Subcutaneous abdominal adipose tissue (tissue), 5 donors: ENCODE data around the gene MECR.

Experiments used
- H3K27ac ChIP-seq: one replicate; pipeline ENCODE4 v1.7.0; 2013; ENCODE audit warnings: low read depth, mild to moderate bottlenecking, inconsistent platforms, low read length, moderate library complexity
- H3K27me3 ChIP-seq, 5 donors: one replicate each; pipeline ENCODE4 v1.7.0; 2013; ENCODE audit warnings: low read length in 5 of 5, inconsistent platforms in 1 of 5; ENCODE audit not compliant: control insufficient read depth in 5 of 5, insufficient read depth in 4 of 5
- H3K36me3 ChIP-seq, 5 donors: one replicate each; pipeline ENCODE4 v1.7.0; 2013; ENCODE audit warnings: low read length in 5 of 5; ENCODE audit not compliant: control insufficient read depth in 5 of 5, insufficient read depth in 5 of 5
- H3K4me1 ChIP-seq, 5 donors: one replicate each; pipeline ENCODE4 v1.7.0; 2013; ENCODE audit warnings: low read length in 5 of 5, mild to moderate bottlenecking in 3 of 5, moderate library complexity in 1 of 5; ENCODE audit not compliant: control insufficient read depth in 5 of 5, insufficient read depth in 5 of 5
- H3K4me3 ChIP-seq, 5 donors: one replicate each; pipeline ENCODE4 v1.7.0; 2013; ENCODE audit warnings: low read length in 5 of 5, low read depth in 1 of 5
- H3K9ac ChIP-seq, 5 donors: one replicate each; pipeline ENCODE4 v1.7.0; 2013; ENCODE audit warnings: low read length in 5 of 5, mild to moderate bottlenecking in 4 of 5, moderate library complexity in 3 of 5
- H3K9me3 ChIP-seq, 5 donors: one replicate each; pipeline ENCODE4 v1.7.0; 2013; ENCODE audit warnings: low read length in 5 of 5; ENCODE audit not compliant: control insufficient read depth in 5 of 5
- donor health status: healthy.
- donor health status: healthy.
- donor health status: healthy.
- donor health status: healthy.
- donor health status: healthy.

The MECR gene

DNA sequence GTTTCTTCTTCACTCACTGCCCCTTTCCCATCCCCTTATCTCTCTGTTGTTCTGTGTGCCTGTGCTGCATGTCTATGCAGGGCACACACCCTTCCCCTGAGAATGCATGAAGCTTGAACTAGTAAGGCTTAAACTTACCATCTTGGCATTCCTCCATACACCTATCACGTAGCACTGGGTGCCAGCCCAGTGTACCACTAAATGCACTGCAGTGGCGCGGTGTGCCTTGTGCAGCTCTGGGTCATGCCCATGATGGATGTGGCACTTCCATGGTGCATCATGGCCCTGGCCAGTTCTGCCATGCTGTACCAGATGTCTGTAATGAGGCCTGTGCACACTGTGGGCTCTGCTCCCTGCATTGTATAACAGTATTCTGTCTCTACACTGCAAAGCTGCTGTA, 16.3 kb upstream of the MECR start:
- Histone ChIP-seq H3K9me3 (no peaks in the 10 kb centered on the region), H3K4me1 (peaks cover 0 to 11% (median 8%) of the 10 kb centered on the region in 5 donors), H3K4me3 (no peak overlapping the region), H3K9ac (no peak overlapping the region), H3K27ac (no peak overlapping the region), H3K36me3 (no peaks in the 10 kb centered on the region), H3K27me3 (peaks cover 0 to 2% (median 0%) of the 10 kb centered on the region in 5 donors)

DNA sequence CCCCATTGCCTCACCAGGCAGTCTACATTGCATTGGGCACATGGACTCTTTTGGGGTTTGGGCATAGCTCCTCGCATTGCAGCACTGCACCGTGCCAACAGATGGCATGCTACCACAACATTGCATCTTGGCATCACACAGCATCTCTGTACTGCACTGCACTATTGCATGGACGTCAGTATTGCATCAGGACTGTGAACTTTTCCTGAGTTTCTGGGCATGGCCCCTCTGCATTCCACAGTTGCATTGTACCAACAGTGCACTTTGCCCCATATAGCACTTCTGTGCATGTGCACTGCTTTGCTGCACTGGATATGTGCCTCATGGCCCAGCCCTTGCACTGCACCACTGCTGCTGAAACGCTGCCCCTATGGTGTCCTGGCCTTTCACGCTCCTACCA, 15.1 kb upstream of the MECR start:
- H3K4me3 ChIP-seq = no peak overlapping the region
- peaks cover 0 to 2% (median 0%) of the 10 kb centered on the region in 5 donors for H3K27me3 ChIP-seq
- no peak overlapping the region for H3K27ac ChIP-seq
- H3K4me1 ChIP-seq = peaks cover 0 to 11% (median 8%) of the 10 kb centered on the region in 5 donors
- no peak overlapping the region for H3K9ac ChIP-seq
- no peaks in the 10 kb centered on the region for H3K9me3 ChIP-seq
- no peaks in the 10 kb centered on the region for H3K36me3 ChIP-seq

DNA sequence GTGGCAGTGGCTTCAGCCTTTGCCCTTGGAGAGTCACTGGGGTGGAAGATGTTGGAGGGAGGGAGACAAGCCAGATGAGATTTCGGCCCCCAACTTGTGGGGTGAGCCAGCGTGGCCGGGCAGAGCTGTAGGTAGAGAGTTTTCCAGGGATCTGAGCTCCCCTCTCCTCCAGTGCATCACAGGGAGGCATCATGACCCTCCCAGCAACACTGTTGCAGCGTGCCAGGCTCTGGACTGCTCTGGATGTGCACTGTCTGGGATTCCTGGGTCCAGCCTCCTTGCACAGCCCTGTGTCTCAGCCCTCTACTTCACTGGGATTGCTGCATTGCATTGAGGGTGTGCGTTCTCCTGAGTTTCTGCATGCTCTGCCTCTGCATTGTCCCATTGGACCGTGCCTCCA, 14.5 kb upstream of the MECR start:
- Histone ChIP-seq H3K27ac (no peak overlapping the region), H3K4me3 (no peak overlapping the region), H3K4me1 (peaks cover 0 to 11% (median 8%) of the 10 kb centered on the region in 5 donors), H3K9ac (no peak overlapping the region), H3K36me3 (no peaks in the 10 kb centered on the region), H3K27me3 (peaks cover 0 to 2% (median 0%) of the 10 kb centered on the region in 5 donors), H3K9me3 (no peaks in the 10 kb centered on the region)

DNA sequence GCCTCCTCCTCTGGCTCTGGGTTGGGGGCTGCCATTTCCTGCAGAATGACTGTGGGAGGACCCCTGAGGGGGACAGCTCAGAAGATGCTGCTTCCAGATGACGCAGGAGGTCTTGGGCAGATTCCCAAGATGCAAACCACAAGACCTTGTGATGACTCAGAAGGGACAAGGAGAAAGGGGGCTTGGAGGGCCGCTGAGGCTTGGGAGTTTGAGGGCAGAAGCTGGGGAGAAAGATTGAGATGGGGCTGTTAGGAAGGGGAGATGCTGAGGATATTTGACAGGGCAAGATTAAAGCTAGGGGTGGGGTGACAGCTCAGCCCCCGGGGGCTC, 13.1 kb upstream of the MECR start:
- Histone ChIP-seq H3K27ac (no peak overlapping the region), H3K9ac (no peak overlapping the region), H3K36me3 (no peaks in the 10 kb centered on the region), H3K4me1 (peaks cover 0 to 16% (median 13%) of the 10 kb centered on the region in 5 donors), H3K27me3 (peaks cover 0 to 2% (median 0%) of the 10 kb centered on the region in 5 donors), H3K9me3 (no peaks in the 10 kb centered on the region), H3K4me3 (no peak overlapping the region)

DNA sequence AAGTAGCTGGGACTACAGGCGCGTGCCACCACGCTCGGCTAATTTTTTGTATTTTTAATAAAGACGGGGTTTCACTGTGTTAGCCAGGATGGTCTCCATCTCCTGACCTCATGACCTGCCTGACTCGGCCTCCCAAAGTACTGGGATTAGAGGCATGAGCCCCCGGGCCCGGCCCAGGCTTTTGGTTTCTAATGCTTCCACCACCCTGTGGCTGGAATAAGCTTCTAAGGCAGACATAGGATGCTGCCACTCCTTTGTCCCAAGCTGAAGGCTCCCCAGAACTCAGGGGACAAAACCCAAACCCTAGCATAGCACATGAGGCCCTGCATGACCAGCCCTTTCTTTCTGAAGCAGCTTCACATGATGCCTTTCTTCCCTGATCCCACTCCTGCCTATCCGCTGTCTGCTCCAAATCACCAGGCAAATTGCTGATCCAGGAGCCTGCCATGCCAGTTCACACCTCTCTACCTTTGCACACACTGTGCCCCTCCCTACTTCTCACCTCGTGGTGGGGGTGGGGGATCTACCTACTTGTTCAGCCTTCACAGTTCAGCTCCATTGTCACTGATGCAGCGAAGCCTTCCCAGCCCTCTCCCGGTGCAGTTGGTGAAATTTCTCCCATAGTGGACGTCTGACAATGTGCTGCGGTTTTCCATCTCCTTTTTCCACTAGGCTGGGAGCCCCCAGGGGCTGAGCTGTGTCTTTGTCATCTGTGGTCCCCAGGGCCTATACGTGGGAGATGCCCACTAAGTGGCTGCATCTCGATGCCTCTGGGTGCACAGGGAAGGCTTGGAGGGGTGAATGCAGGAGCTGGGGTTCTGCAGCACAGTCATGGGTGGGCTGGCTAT, 12.5 kb upstream of the MECR start:
- no peak overlapping the region for H3K4me3 ChIP-seq
- peaks cover 0 to 22% (median 19%) of the 10 kb centered on the region in 5 donors for H3K4me1 ChIP-seq
- no peaks in the 10 kb centered on the region for H3K36me3 ChIP-seq
- H3K9ac ChIP-seq = no peak overlapping the region
- H3K27me3 ChIP-seq = peaks cover 0 to 2% (median 0%) of the 10 kb centered on the region in 5 donors
- H3K27ac ChIP-seq = no peak overlapping the region
- no peaks in the 10 kb centered on the region for H3K9me3 ChIP-seq

- no peak overlapping the region for H3K4me3 ChIP-seq
- H3K27ac ChIP-seq = no peak overlapping the region
- no peaks in the 10 kb centered on the region for H3K9me3 ChIP-seq
- H3K27me3 ChIP-seq = peaks cover 0 to 4% (median 4%) of the 10 kb centered on the region in 5 donors
- no peak overlapping the region for H3K9ac ChIP-seq
- no peaks in the 10 kb centered on the region for H3K36me3 ChIP-seq
- H3K4me1 ChIP-seq = peaks cover 2 to 35% (median 31%) of the 10 kb centered on the region in 5 donors
Observed at GRCh38 chr1:29240986-29241385, 10.3 kb upstream of the MECR start.

- Histone ChIP-seq H3K4me1 (peaks cover 2 to 31% (median 25%) of the 10 kb centered on the region in 5 donors), H3K4me3 (no peak overlapping the region), H3K27me3 (peaks cover 0 to 4% (median 4%) of the 10 kb centered on the region in 5 donors), H3K9ac (no peak overlapping the region), H3K27ac (no peak overlapping the region), H3K36me3 (no peaks in the 10 kb centered on the region), H3K9me3 (no peaks in the 10 kb centered on the region)
Observed at GRCh38 chr1:29240400-29240837, 9.7 kb upstream of the MECR start.

- Histone ChIP-seq H3K4me3 (no peak overlapping the region), H3K4me1 (peaks cover 2 to 30% (median 25%) of the 10 kb centered on the region in 5 donors), H3K27me3 (peaks cover 0 to 4% (median 4%) of the 10 kb centered on the region in 5 donors), H3K9me3 (no peaks in the 10 kb centered on the region), H3K27ac (no peak overlapping the region), H3K36me3 (no peaks in the 10 kb centered on the region), H3K9ac (no peak overlapping the region)
Observed at GRCh38 chr1:29239142-29239541, 8.4 kb upstream of the MECR start.

DNA sequence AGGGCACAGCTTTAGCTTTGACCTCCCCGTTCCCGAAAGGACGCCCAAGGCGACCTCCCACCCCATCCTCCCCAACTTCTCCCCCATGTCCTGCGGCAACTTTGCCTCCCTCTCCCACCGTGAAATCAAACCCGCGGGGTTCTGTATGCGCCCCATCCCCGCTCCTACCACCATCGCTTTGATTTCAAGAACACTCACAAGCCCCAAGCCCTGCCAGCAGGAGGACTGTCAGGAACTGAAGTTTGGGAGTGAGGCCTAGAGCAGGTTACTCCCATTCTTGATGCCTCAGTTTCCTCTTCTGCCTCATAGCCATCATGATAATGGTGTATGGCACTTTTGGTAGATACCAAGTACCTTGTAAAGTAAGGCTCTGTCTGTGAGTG, 7.9 kb upstream of the MECR start:
- Histone ChIP-seq H3K27ac (no peak overlapping the region), H3K4me3 (peak overlapping the region in 3 of 5 donors; percentile 71 to 82 (median 81)), H3K36me3 (no peaks in the 10 kb centered on the region), H3K9me3 (no peaks in the 10 kb centered on the region), H3K9ac (peak overlapping the region in 2 of 5 donors; percentile 32 to 66), H3K4me1 (peaks cover 2 to 30% (median 25%) of the 10 kb centered on the region in 5 donors), H3K27me3 (peaks cover 0 to 4% (median 4%) of the 10 kb centered on the region in 5 donors)

- Histone ChIP-seq H3K4me3 (peak overlapping the region; percentile 56 to 82 (median 76)), H3K4me1 (peaks cover 2 to 30% (median 25%) of the 10 kb centered on the region in 5 donors), H3K36me3 (no peaks in the 10 kb centered on the region), H3K27me3 (peaks cover 0 to 4% (median 4%) of the 10 kb centered on the region in 5 donors), H3K27ac (no peak overlapping the region), H3K9me3 (no peaks in the 10 kb centered on the region), H3K9ac (peak overlapping the region in 3 of 5 donors; percentile 32 to 66 (median 45))
Observed at GRCh38 chr1:29237852-29238619, 7.3 kb upstream of the MECR start.
